ENCODE results near the gene SSBP2.

SSBP2 gene

DNA sequence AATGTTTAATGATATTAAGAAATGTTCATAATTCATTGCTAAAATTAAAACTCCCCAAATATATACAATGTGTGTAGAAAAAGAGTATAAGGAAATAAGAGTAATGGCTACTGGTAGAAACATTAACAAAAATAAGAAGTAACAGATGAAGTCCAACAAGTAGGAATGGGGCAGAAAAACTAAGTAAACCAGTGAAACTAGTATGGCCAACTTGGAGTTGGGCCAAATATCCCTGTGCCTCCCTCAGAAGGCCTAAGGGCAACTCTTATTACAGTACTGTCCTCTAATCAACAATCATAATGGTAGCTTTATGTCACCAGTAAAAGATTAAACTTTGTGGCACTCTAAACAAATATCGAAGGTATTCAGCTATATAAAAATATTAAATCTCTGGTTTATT, 93.5 kb downstream of the SSBP2 start:
- no peak overlapping the region for H3K4me3 ChIP-seq (ENCODE audit: low read depth in 1 of 2, low read length in 2 of 2)
- H3K27ac ChIP-seq (ENCODE audit: low read length): no peak overlapping the region

DNA sequence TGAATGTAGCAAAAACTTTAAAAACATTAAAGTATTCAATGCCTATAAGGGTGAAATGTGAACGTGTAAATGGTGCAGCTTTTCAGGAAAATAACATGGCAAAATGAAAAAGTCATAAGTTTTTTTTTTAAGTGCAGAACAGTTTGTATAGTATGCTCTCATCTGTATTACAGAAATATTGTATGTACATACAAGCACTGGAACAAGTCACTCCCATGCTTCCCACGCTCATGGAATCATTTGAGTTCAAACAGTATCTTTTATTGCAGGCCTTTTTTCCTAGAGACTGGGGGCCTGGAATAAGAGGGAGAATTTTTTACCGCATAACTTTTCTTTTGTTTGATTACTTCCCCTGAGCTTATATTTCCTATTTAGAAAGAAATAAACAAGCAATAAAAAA, 94.1 kb downstream of the SSBP2 start:
- H3K4me3 ChIP-seq (ENCODE audit: low read depth in 1 of 2, low read length in 2 of 2): no peak overlapping the region
- no peaks in the 10 kb centered on the region for H3K36me3 ChIP-seq (ENCODE audit: control insufficient read depth in 1 of 2, insufficient read depth in 2 of 2, low read length in 2 of 2)
- no peaks in the 10 kb centered on the region for H3K27me3 ChIP-seq (ENCODE audit: low read depth, low read length)
- no peaks in the 10 kb centered on the region for H3K4me1 ChIP-seq (ENCODE audit: control insufficient read depth in 1 of 2, insufficient read depth in 2 of 2, low read length in 2 of 2)
- no peak overlapping the region for H3K27ac ChIP-seq (ENCODE audit: low read length)
- no peaks in the 10 kb centered on the region for H3K9me3 ChIP-seq (ENCODE audit: control insufficient read depth in 1 of 2, low read length in 2 of 2)

More for the DNA sequence above, 93.5 kb downstream of the SSBP2 start:
- H3K9me3 ChIP-seq (ENCODE audit: control insufficient read depth in 1 of 2, low read length in 2 of 2): no peaks in the 10 kb centered on the region
- no peaks in the 10 kb centered on the region for H3K27me3 ChIP-seq (ENCODE audit: low read depth, low read length)
- H3K4me1 ChIP-seq (ENCODE audit: control insufficient read depth in 1 of 2, insufficient read depth in 2 of 2, low read length in 2 of 2): no peaks in the 10 kb centered on the region
- no peaks in the 10 kb centered on the region for H3K36me3 ChIP-seq (ENCODE audit: control insufficient read depth in 1 of 2, insufficient read depth in 2 of 2, low read length in 2 of 2)

DNA sequence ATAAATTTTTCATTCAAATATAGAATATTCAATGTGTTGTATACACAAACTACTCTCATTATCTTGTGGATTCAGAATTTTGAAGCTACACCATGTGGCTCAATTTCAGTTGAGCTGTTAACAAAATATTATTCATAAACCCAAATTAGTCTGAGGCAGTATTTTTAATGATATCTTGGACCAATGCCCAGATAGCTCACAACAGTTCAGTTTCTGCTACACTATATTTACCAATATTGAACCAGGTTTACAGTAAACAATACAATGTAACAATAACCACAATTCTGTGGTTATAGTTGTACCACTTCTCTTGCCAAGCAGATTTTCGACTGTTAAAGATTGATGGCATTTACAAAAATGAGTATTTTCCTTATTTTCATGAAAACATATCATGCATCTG, 99.9 kb downstream of the SSBP2 start:
- Histone ChIP-seq H3K27ac (ENCODE audit: low read length) (no peak overlapping the region), H3K4me3 (ENCODE audit: low read depth in 1 of 2, low read length in 2 of 2) (no peak overlapping the region), H3K4me1 (ENCODE audit: control insufficient read depth in 1 of 2, insufficient read depth in 2 of 2, low read length in 2 of 2) (peaks cover 0 to 4% of the 10 kb centered on the region in 2 donors), H3K9me3 (ENCODE audit: control insufficient read depth in 1 of 2, low read length in 2 of 2) (no peaks in the 10 kb centered on the region), H3K27me3 (ENCODE audit: low read depth, low read length) (no peaks in the 10 kb centered on the region), H3K36me3 (ENCODE audit: control insufficient read depth in 1 of 2, insufficient read depth in 2 of 2, low read length in 2 of 2) (no peaks in the 10 kb centered on the region)

DNA sequence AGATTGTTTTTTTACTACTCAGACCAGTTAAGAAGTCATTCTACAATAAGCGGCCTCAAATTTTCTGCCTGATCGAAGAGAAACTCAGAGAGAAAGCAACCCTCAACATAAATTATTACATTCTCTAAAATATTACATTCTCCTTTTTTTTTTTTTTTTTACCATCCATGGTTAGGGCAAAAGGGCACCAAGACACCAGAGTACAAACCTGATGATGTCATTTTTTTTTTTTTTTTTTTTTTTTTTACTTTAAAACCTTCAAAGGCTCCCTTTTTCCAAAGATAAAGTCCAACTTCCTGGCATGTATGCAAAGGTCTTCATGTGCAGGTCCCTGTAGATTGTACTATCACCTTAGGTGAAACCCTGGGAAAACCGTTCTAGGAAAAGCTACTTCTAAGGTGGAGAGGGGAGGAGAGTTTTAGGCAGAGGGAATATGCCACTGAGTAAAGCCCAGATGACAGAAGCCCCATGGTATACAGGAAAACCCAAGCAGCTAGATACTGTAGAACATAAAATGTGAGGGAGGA, 104.4 kb downstream of the SSBP2 start:
- H3K4me3 ChIP-seq (ENCODE audit: low read depth in 1 of 2, low read length in 2 of 2): no peak overlapping the region
- no peak overlapping the region for H3K27ac ChIP-seq (ENCODE audit: low read length)
- H3K9me3 ChIP-seq (ENCODE audit: control insufficient read depth in 1 of 2, low read length in 2 of 2): no peaks in the 10 kb centered on the region
- peaks cover 0 to 4% of the 10 kb centered on the region in 2 donors for H3K4me1 ChIP-seq (ENCODE audit: control insufficient read depth in 1 of 2, insufficient read depth in 2 of 2, low read length in 2 of 2)
- no peaks in the 10 kb centered on the region for H3K36me3 ChIP-seq (ENCODE audit: control insufficient read depth in 1 of 2, insufficient read depth in 2 of 2, low read length in 2 of 2)
- H3K27me3 ChIP-seq (ENCODE audit: low read depth, low read length): no peaks in the 10 kb centered on the region

DNA sequence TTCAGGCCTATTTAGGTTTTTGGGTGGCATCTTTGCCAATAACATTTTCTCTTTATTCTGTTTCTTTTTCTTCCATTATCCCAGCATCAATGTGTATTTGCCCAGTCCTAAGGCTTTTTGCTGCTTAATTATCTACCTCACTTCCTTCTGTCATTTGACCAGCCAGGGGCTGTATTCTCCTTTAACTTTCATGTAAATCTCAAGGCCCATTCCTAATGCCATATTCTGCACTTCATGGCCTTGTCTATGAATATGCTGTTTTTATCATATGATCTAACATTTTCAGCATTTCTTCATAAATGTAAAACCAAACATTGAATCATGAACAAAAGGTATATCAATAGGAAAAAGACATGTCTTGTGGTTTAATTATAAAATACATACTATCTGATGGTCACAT, 108.7 kb downstream of the SSBP2 start:
- H3K27ac ChIP-seq (ENCODE audit: low read length): no peak overlapping the region
- no peaks in the 10 kb centered on the region for H3K36me3 ChIP-seq (ENCODE audit: control insufficient read depth in 1 of 2, insufficient read depth in 2 of 2, low read length in 2 of 2)
- H3K4me3 ChIP-seq (ENCODE audit: low read depth in 1 of 2, low read length in 2 of 2): no peak overlapping the region
- no peaks in the 10 kb centered on the region for H3K27me3 ChIP-seq (ENCODE audit: low read depth, low read length)
- H3K9me3 ChIP-seq (ENCODE audit: control insufficient read depth in 1 of 2, low read length in 2 of 2): no peaks in the 10 kb centered on the region
- peaks cover 0 to 10% of the 10 kb centered on the region in 2 donors for H3K4me1 ChIP-seq (ENCODE audit: control insufficient read depth in 1 of 2, insufficient read depth in 2 of 2, low read length in 2 of 2)

DNA sequence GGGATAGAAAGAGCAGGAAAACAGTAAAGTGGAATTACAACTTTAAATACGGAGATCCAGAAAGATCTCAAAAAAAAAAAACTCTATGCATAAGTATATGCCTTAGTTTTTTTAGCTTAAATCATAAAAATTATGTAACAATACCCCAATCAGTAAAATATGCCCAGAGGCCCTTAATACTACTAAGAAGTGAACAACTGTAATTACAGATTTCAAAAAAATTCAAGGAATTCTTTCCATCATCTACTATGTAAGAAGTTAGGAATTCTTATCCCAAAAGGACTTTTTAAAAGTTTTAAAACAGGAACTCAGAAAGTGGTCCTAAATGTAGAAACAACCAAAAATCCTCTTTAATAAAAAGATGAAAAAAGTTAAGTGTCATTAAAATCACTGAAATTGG, 111.3 kb downstream of the SSBP2 start:
- Histone ChIP-seq H3K27ac (ENCODE audit: low read length) (no peak overlapping the region), H3K4me1 (ENCODE audit: control insufficient read depth in 1 of 2, insufficient read depth in 2 of 2, low read length in 2 of 2) (peaks cover 0 to 10% of the 10 kb centered on the region in 2 donors), H3K9me3 (ENCODE audit: control insufficient read depth in 1 of 2, low read length in 2 of 2) (no peaks in the 10 kb centered on the region), H3K36me3 (ENCODE audit: control insufficient read depth in 1 of 2, insufficient read depth in 2 of 2, low read length in 2 of 2) (peaks cover 0 to 6% of the 10 kb centered on the region in 2 donors), H3K27me3 (ENCODE audit: low read depth, low read length) (no peaks in the 10 kb centered on the region), H3K4me3 (ENCODE audit: low read depth in 1 of 2, low read length in 2 of 2) (no peak overlapping the region)

DNA sequence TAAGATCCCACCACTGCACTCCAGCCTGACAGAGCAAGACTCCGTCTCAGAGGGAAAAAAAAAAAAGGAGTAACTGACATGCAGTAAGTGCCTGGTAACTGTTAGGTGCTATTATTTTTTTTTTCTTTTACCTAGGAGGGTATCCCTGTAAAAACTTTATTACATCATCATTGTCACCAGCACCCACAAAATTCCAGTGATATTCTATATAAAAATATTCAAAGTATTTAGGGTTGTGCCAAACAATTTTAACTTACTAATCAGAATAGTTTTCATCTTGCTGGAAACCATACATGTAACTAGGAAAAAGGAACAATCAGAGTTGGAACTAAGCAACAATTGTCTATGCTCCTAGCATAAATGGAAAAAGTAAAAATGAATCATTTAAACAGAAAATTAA, 112.4 kb downstream of the SSBP2 start:
- no peak overlapping the region for H3K4me3 ChIP-seq (ENCODE audit: low read depth in 1 of 2, low read length in 2 of 2)
- peaks cover 0 to 6% of the 10 kb centered on the region in 2 donors for H3K36me3 ChIP-seq (ENCODE audit: control insufficient read depth in 1 of 2, insufficient read depth in 2 of 2, low read length in 2 of 2)
- no peaks in the 10 kb centered on the region for H3K9me3 ChIP-seq (ENCODE audit: control insufficient read depth in 1 of 2, low read length in 2 of 2)
- H3K4me1 ChIP-seq (ENCODE audit: control insufficient read depth in 1 of 2, insufficient read depth in 2 of 2, low read length in 2 of 2): peaks cover 0 to 10% of the 10 kb centered on the region in 2 donors
- H3K27ac ChIP-seq (ENCODE audit: low read length): no peak overlapping the region
- no peaks in the 10 kb centered on the region for H3K27me3 ChIP-seq (ENCODE audit: low read depth, low read length)

DNA sequence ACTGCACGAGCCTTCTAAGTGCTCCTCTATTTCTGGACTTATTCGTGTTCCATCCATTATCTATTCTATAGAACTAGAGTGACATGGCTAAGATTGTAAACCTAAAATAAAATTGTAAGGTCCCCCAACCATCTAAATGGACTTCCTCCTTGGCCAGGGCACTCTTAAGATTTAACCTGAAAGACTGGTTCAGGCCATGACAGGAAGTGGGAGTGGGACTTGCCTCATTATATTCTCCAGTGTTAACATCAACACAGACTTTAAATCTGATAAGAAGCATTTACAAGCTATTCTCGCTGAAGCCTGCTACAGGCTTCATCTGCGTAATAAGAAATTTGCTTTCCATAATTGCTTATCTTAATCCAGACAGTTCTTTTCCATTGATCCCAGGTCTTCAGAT, 117.0 kb downstream of the SSBP2 start:
- no peaks in the 10 kb centered on the region for H3K27me3 ChIP-seq (ENCODE audit: low read depth, low read length)
- no peak overlapping the region for H3K4me3 ChIP-seq (ENCODE audit: low read depth in 1 of 2, low read length in 2 of 2)
- no peaks in the 10 kb centered on the region for H3K9me3 ChIP-seq (ENCODE audit: control insufficient read depth in 1 of 2, low read length in 2 of 2)
- H3K4me1 ChIP-seq (ENCODE audit: control insufficient read depth in 1 of 2, insufficient read depth in 2 of 2, low read length in 2 of 2): peaks cover 0 to 1% of the 10 kb centered on the region in 2 donors
- no peak overlapping the region for H3K27ac ChIP-seq (ENCODE audit: low read length)
- peaks cover 0 to 6% of the 10 kb centered on the region in 2 donors for H3K36me3 ChIP-seq (ENCODE audit: control insufficient read depth in 1 of 2, insufficient read depth in 2 of 2, low read length in 2 of 2)

DNA sequence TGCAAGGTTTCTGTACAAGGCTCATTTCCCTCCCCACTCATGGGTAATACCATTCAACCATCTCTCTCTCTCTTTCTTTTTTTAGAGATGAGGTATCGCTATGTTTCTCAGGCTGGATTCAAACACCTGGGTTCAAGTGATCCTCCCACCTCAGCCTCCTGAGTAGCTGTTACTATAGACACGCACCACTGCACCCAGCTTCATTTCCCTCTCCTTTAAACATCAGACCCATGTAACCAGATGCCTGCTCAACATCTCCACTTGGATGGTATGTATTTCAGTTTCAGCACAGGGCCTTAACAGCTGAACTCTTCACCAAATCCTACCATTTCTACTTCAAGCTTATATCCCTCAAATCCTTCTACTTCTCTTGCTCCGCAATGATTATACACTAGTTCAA, 117.4 kb downstream of the SSBP2 start:
- Histone ChIP-seq H3K4me3 (ENCODE audit: low read depth in 1 of 2, low read length in 2 of 2) (no peak overlapping the region), H3K27ac (ENCODE audit: low read length) (no peak overlapping the region), H3K27me3 (ENCODE audit: low read depth, low read length) (no peaks in the 10 kb centered on the region), H3K36me3 (ENCODE audit: control insufficient read depth in 1 of 2, insufficient read depth in 2 of 2, low read length in 2 of 2) (peaks cover 0 to 6% of the 10 kb centered on the region in 2 donors), H3K4me1 (ENCODE audit: control insufficient read depth in 1 of 2, insufficient read depth in 2 of 2, low read length in 2 of 2) (no peaks in the 10 kb centered on the region), H3K9me3 (ENCODE audit: control insufficient read depth in 1 of 2, low read length in 2 of 2) (no peaks in the 10 kb centered on the region)

DNA sequence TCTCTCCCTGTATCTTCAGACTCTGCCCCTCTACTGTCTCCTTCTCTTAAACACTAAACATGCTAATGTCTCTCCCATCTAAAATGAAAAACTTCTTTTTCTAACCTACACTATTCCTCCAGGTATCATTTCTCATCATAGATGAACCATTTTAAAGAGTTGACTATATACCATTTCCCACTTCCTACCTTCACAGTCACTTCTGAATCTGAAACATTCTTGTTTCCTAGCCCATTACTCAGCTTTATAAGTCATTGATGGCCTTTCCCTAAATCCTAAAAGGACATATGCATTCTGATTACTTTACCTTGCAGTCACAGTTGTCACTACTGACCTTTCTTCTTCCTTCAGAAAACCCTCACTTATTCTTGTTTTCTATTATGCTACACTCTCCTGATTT, 118.2 kb downstream of the SSBP2 start:
- H3K4me3 ChIP-seq (ENCODE audit: low read depth in 1 of 2, low read length in 2 of 2): no peak overlapping the region
- H3K27ac ChIP-seq (ENCODE audit: low read length): no peak overlapping the region
- peaks cover 0 to 6% of the 10 kb centered on the region in 2 donors for H3K36me3 ChIP-seq (ENCODE audit: control insufficient read depth in 1 of 2, insufficient read depth in 2 of 2, low read length in 2 of 2)
- no peaks in the 10 kb centered on the region for H3K4me1 ChIP-seq (ENCODE audit: control insufficient read depth in 1 of 2, insufficient read depth in 2 of 2, low read length in 2 of 2)
- no peaks in the 10 kb centered on the region for H3K27me3 ChIP-seq (ENCODE audit: low read depth, low read length)
- H3K9me3 ChIP-seq (ENCODE audit: control insufficient read depth in 1 of 2, low read length in 2 of 2): no peaks in the 10 kb centered on the region

DNA sequence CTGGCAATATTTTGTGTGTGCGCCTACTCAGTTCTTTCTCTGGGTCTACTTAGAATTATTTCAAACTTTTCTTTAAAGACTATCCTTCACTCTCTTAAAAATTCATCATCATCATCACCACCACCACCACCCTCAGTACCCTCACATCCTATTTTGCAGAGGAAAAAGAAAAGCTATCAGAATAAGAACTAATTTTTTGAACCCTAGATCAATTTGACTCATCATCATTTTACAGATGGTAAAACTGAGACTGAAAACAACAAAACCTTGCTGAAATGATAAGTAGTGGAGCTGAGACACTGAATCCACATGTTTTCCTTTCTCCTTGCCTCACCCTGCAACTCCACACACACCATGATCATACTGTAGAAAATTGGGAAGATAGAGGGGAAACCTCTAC, 119.3 kb downstream of the SSBP2 start:
- Histone ChIP-seq H3K4me1 (ENCODE audit: control insufficient read depth in 1 of 2, insufficient read depth in 2 of 2, low read length in 2 of 2) (no peaks in the 10 kb centered on the region), H3K27ac (ENCODE audit: low read length) (no peak overlapping the region), H3K36me3 (ENCODE audit: control insufficient read depth in 1 of 2, insufficient read depth in 2 of 2, low read length in 2 of 2) (peaks cover 0 to 6% of the 10 kb centered on the region in 2 donors), H3K4me3 (ENCODE audit: low read depth in 1 of 2, low read length in 2 of 2) (no peak overlapping the region), H3K9me3 (ENCODE audit: control insufficient read depth in 1 of 2, low read length in 2 of 2) (no peaks in the 10 kb centered on the region), H3K27me3 (ENCODE audit: low read depth, low read length) (no peaks in the 10 kb centered on the region)

DNA sequence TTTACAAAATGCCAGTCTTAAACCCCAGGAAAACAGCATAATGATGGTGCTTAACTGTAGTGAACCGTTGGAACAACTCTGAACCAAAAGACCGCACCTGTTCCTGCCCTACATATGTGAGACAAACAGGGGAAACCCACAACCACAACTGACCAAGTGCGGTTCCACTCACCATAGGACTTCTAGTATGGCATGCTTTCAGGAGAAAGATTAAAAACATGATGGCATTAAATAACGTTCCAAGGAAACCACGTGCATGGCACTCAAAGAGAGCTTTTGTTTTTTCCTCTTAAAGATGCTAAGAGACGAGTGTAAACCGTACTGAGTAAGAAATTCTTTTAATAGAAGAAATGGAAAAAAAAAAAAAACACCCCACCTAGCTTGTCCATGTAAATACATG, 119.8 kb downstream of the SSBP2 start:
- no peaks in the 10 kb centered on the region for H3K27me3 ChIP-seq (ENCODE audit: low read depth, low read length)
- no peak overlapping the region for H3K4me3 ChIP-seq (ENCODE audit: low read depth in 1 of 2, low read length in 2 of 2)
- no peaks in the 10 kb centered on the region for H3K9me3 ChIP-seq (ENCODE audit: control insufficient read depth in 1 of 2, low read length in 2 of 2)
- H3K27ac ChIP-seq (ENCODE audit: low read length): no peak overlapping the region
- peaks cover 0 to 6% of the 10 kb centered on the region in 2 donors for H3K36me3 ChIP-seq (ENCODE audit: control insufficient read depth in 1 of 2, insufficient read depth in 2 of 2, low read length in 2 of 2)
- no peaks in the 10 kb centered on the region for H3K4me1 ChIP-seq (ENCODE audit: control insufficient read depth in 1 of 2, insufficient read depth in 2 of 2, low read length in 2 of 2)

All from muscle layer of duodenum (tissue), 2 donors.